HG03108 (cell line): ENCODE results near the gene SEPTIN5.
"Not testable (repeated sequence)": the region's sequence is repeated elsewhere in the genome, so short reads cannot be mapped to it uniquely, and the experiment has no call there.

Source experiments
- ATAC-seq: cut with Tn5 transposase; IDR thresholded peaks from one replicate; pipeline ENCODE4 v1.9.1; 2021; ENCODE audit warnings: moderate library complexity; ENCODE audit not compliant: unreplicated experiment

SEPTIN5 gene

DNA sequence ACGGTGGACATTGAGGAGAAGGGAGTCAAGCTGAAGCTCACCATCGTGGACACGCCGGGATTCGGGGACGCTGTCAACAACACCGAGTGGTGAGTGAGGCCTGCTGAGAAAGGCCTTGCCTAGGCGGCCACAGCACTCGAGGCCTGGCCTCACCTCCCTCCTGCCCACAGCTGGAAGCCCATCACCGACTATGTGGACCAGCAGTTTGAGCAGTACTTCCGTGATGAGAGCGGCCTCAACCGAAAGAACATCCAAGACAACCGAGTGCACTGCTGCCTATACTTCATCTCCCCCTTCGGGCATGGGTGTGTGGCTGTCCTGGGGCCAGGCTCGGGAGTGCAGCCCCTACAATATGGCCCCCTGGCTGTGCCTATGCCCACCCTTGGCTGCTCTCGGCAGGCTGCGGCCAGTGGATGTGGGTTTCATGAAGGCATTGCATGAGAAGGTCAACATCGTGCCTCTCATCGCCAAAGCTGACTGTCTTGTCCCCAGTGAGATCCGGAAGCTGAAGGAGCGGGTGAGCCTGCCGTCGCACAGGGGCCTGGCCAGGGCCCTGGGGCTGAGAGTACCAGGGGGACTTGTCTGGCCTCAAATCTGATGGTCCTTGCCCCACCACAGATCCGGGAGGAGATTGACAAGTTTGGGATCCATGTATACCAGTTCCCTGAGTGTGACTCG, 6.0 kb downstream of the SEPTIN5 start:
- ATAC-seq: no peak

DNA sequence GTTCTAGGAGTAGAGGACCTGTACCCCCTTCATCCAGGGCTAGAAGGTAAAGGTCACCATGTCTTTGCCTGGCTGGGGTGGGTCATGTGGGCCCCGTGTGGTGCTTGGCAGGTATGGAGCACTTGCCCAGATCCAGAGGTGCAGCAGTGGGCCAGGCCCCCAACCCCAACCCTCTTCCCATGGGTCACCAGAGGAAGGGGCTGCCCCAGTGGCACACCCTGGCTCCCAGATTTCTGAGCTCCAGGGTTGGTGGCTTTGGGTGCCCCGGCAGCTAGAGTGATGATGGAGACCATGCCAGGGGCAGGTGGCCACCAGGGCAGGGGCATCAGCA, 6.7 kb downstream of the SEPTIN5 start:
- no peak for ATAC-seq

DNA sequence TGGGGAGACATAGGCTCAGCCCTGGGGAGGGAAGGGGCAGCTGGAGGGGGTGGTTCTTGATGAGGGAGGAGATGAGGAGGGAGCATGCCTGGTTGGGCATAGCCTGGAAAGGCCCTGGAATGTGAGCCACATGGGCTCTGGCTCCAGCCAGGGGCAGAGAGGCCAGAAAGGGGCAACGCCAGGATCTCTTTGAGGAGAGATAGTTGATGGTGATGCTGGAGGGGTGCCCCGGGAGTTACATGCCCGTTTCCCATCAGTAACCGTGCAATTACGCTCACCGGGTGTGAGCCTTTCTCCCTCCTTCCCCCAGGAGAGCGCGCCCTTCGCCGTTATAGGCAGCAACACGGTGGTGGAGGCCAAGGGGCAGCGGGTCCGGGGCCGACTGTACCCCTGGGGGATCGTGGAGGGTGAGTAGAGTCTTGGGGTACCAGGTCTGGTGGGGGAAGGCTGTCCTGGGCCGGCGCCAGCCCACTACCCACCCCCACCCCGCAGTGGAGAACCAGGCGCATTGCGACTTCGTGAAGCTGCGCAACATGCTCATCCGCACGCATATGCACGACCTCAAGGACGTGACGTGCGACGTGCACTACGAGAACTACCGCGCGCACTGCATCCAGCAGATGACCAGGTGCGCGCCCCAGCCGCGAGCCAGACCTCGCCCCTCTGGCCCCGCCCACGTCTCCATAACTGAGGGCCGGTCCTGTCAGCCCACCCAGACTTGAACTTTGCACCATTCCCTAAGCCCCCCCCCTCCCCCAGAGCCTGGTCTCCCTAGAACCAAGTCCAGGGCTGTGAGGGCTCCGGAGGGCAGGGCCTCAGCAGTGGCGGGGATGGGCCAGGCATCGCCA, 7.3 kb downstream of the SEPTIN5 start:
- ATAC-seq: no peak

DNA sequence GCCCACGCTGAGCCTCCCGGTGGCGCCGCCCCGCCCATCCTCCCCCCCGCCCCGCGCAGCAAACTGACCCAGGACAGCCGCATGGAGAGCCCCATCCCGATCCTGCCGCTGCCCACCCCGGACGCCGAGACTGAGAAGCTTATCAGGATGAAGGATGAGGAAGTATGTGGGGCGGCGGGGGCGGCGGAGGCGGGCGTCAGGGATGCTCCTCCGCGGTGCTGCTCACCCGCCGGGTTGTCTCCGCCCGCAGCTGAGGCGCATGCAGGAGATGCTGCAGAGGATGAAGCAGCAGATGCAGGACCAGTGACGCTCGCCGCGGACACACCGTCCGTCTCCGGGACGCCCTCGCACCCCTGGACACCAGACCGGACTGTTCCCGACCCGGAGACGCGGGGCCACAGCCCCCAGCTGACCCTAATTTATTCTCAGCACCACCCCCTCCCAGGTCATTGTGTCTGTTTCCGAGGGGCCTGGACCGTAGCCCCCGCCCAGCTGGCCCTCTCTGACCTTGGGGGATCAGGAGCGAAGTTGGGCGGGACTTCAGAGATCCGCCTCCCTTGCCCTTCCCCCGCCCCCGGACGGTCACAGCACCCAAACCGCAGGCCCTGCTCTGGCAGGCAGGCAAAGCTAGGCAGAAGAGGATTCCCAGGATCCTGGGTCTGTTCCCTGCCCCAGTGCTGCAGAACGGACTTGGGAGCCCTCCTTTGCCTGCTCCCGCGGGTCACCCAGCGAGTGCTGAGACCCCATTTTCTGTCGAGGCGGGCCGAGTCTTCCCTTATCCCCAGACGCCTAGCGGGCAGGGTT, 8.1 kb downstream of the SEPTIN5 start:
- no peak for ATAC-seq

DNA sequence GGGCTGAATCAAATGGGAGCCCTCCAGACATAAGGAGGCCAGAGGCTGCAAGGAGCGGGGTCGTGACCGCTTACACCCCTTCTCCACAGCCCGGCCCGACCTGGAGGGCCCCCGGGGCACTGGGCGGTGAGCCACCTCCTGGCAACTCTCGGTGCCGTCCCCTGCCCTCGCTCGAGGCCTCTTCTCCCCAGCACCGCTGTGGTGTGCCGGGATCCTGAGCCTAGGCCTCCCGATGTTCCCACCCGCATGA, 8.6 kb downstream of the SEPTIN5 start:
- no peak for ATAC-seq

DNA sequence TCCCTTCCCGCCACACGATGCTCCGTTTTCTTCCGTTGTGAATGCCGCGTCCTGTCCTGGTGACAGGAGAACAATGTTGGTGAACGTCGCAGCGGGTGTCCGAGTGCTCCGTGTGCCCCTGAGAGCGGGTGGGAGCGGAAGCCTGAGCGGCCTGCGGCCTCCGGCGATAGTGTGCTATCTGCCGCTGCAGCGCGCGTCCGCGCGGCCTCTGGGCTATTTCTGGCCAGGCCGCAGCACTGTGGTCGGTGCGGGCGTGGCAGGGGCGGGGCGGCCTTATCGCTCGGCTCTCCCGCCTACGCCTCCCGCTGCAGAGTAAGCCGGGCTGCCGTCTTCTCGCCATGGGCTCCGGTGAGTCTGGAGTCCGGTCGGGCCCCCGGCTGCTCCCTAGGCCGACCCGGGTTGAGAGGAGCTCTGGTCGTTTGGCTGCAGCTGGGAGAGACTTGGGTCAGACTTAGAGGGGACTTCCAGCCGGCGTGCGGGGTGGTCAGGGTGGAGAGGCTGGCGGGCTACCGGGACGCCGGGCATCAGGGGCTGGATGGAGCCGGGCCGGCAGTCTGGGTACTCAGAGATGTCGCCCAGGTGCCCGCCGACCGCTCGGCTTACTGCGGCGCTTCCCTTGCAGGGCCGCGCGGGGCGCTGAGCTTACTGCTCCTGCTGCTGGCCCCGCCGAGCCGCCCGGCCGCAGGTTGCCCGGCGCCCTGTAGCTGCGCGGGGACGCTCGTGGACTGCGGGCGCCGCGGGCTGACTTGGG, 9.1 kb downstream of the SEPTIN5 start, which contains the start of gene GP1BB:
Gene GP1BB, plus strand, starts transcription at position 308 of the 751 bp plus-strand sequence. Its CDS starts 31 bp downstream, at position 339.
- no peak for ATAC-seq

DNA sequence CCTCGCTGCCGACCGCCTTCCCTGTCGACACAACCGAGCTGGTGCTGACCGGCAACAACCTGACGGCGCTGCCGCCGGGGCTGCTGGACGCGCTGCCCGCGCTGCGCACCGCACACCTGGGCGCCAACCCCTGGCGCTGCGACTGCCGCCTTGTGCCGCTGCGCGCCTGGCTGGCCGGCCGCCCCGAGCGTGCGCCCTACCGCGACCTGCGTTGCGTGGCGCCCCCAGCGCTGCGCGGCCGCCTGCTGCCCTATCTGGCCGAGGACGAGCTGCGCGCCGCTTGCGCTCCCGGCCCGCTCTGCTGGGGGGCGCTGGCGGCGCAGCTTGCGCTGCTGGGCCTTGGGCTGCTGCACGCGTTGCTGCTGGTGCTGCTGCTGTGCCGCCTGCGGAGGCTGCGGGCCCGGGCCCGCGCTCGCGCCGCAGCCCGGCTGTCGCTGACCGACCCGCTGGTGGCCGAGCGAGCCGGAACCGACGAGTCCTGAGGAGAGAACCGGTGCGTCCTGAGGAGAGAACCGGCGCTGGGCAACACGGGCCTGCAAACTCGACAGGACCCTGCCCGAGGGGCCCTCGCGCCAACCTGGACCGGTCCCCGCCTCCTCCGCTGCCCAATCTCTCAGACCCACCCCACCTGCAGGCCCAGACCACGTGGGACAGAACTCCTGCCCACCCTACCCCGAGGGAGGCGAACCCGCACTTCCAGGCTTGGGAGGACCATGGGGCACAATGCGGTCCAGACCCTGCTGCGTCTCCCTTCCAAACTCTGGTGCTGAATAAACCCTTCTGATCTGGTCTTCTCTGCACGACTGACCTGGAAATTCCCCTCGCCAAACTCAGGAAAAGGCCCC, 9.9 kb downstream of the SEPTIN5 start:
- ATAC-seq: no peak

DNA sequence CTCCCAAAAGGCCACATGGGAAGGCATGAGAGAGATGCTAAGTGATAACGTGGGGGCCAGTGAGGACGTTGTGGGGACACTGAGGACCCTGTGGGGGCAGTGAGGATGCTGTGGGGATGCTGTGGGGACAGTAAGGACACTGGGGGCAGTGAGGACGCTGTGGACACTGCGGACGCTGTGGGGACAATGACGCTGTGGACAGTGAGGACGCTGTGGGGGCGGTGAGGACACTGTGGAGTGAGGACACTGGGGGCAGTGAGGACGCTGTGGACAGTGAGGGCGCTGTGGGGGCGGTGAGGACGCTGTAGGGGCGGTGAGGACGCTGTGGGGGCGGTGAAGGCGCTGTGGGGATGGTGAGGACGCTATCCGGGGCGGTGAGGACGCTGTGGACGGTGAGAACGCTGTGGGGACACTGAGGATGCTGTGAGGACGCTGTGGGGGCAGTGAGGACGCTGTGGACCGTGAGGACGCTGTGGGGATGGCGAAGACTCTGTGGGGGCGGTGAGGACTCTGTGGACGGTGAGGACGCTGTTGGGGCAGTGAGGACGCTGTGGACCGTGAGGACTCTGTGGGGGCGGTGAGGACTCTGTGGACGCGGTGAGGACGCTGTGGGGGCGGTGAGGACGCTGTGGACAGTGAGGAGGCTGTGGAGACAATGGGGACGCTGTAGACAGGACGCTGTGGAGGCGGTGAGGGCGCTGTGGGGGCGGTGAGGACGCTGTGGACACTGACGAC, 10.8 kb downstream of the SEPTIN5 start:
- no peak for ATAC-seq

DNA sequence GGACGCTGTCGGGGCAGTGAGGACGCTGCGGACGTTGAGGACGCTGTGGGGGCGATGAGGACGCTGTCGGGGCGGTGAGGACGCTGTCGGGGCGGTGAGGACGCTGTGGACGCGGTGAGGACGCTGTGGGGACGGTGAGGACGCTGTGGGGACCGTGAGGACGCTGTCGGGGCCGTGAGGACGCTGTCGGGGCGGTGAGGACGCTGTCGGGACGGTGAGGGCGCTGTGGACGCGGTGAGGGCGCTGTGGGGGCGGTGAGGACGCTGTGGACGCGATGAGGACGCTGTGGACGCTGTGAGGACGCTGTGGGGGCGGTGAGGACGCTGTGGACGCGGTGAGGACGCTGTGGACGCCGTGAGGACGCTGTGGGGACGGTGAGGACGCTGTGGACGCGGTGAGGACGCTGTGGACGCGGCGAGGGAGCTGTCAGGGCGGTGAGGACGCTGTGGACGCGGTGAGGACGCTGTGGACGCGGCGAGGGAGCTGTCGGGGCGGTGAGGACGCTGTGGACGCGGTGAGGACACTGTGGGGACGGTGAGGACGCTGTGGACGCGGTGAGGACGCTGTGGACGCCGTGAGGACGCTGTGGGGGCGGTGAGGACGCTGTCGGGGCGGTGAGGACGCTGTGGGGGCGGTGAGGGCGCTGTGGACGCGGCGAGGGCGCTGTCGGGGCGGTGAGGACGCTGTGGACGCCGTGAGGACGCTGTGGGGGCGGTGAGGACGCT, 11.9 kb downstream of the SEPTIN5 start:
- ATAC-seq: not testable (repeated sequence)

DNA sequence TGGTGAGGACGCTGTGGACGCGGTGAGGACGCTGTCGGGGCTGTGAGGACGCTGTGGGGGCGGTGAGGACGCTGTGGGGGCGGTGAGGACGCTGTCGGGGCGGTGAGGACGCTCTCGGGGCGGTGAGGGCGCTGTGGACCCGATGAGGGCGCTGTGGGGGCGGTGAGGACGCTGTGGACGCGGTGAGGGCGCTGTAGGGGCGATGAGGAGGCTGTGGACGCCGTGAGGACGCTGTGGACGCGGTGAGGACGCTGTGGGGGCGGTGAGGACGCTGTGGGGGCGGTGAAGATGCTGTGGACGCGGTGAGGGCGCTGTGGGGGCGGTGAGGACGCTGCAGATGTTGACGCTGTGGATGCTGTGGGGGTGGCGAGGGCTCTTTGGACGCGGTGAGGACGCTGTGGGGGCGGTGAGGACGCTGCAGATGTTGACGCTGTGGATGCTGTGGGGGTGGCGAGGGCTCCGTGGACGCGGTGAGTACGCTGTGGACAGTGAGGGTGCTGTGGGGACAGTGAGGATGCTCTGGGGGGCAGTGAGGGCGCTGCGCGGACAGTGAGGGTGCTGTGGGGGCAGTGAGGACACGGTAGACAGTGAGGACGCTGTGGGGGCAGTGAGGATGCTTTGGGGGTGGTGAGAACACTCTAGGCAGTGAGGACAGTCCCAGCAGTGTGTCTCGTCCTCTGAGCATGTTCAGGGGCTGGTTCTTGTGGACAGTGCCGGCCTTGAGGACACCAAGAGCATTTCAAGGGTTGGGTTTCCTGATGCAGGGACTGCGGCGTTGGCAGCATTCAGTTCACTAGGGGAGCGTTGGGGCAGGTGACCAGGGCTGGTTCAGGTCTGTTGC, 13.2 kb downstream of the SEPTIN5 start:
- ATAC-seq: no peak

DNA sequence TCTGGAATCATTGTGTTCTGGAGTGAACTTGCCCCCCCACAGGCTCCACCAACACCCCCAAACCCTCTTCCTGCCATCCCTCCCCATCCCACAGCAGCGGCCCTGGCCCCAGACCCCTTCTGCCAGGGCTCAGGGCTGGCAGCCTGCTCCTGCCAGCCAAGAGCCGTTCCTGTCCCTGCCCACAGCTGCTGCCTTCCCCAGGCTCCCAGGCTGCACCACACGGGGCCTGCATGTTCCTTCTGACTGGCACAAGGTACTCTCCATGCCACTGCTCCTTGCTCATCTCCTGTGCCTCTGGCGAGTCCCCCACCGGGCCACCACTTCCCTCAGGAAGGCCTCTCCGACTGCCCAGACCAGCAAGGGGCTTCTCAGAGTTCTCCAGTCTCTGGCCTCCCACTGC, 14.0 kb downstream of the SEPTIN5 start:
- ATAC-seq: no peak

DNA sequence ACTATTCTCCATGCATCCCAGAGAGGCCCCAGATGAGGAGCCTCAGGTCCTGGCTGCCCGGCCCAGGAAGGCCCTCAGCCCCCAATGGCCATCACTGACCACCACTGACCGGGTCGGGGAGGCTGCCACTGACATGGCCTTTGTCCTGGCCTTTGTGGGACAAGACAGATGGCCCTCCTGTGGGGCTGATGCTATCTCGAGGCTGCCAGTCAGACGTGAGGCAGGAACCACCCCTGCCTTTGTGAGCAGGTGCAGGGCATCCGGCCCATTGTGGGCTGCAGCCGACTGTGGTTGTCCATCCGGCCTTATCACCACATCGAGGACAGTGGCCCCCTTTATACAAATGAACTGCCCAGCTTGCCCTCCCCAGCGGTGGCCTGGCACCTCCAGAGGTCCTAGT, 14.5 kb downstream of the SEPTIN5 start:
- no peak for ATAC-seq

DNA sequence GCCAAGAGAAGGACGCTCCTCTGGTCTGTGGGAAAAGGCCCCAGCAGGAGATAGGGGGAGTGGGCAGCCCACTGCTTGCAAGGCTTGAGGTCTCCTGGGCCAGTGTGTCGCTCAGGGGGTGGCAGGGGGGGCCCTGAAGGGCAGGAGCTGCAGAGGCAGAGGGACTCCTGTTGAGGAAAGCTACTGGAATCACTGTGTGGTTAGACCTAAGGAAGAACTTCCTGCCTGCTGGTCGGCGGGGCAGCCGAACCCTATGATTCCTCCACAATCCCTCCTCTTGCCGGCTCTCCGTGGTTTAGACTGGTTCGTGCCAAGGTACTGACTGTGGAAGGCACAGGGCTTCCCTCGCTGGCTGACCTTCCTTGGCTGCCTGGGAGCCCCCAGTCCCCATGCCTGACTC, 15.2 kb downstream of the SEPTIN5 start:
- no peak for ATAC-seq

DNA sequence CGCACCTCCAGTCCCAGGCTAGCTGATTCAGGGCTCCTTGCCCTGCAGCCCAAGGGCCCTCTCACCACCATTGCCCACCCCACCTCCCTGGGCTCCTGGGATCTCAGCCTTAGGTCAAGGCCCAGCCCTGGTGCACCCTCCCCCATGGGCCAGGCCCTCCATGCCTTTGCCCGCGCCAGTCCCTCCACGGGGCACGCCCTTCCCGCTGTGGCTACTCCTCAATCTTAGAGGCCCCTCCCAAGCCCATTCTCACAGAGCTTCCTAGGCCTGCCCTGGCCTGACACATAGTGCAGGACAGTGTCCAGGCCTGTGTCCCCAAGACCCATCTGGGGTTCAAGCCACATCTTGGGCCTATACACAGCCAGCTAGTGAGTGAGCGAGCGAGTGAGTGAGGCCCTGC, 15.9 kb downstream of the SEPTIN5 start:
- no peak for ATAC-seq

DNA sequence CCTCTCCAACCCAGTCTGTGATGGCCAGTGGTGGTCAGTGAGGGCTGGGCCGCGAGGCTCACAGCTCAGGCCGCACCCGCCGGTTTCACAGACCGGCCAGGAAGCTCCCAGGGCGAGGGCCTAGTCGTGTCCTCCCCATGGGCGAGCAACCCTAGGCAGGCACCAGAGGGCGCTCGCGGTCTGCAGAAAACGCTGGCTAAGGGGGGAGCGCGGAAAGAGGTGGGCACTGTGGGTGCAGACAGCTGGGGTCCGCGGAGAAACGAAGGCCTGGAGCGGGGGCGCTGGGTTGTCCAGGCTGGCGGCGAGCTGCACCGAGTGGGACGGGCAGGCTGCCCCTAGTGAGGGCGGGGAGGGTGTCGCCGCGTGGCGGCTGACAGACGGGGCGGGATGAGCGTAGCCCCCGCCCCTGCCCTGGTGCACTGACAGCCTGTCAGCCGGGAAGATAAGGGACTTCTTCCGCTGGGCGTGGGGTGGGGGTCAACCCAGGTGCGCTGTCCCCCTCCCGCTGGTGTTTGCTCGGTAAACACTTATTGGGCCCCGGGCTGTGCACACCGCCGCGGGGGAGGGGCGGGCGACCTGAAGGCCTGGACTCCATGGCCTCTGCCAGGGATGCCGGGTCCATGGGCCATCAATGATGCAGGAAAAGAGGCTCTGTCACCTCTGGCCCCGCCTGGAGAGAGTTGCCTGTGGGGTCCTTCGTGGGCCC, 16.5 kb downstream of the SEPTIN5 start:
- ATAC-seq: peak; percentile 49

DNA sequence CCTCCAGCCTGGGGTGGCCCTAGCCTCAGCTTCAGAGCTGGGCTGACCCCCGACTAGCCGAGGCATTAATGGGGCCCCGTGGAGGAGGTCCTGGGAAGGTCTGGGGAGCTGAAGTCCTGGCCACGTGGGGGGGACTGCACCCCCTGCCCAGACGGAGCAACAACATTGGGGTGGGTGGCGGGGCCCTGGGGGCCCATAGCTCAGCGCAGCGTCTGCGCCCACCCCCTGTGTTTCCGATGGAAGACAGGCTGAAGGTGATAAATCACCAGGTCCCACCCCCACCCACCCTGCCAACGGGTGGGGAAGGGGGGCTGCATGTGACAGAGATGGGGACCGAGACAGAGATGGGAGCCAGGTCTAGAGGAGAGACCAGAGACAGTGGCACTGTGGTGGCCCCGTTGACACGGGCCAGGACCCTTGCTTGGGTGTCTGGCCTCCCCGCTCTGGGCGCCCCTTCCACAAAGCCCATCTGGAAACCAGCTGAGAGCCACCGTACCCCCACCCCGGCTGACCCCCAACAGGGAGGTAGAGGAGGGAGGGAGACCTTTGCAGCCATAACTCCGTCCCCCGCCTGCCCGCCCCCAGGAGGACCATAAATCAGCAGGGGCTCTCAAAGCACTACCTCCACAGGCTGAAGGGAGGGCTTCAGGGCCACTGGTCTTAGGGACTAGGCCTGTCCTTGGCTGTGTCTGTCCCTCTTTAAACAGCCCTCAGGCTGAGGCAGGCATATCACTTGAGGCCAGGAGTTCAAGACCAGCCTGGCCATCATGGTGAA, 17.2 kb downstream of the SEPTIN5 start:
- ATAC-seq: no peak
